ENCODE measurements around the gene RBM4.

- no peak for TF ChIP-seq CTCF (conservative IDR thresholded peaks at IDR 0.05; ENCODE audit: low read depth, low read length)
- no peak for TF ChIP-seq EZH2phosphoT487 (IDR thresholded peaks at IDR 0.05; ENCODE audit: borderline replicate concordance, low read length)
Observed at GRCh38 chr11:66617155-66617834, 21.2 kb upstream of the RBM4 start.
